Right lobe of liver (tissue), 6 donors: ENCODE data around the gene TRMT44. TPM values are rescaled to one million over a fixed set of nuclear protein-coding genes. Genes with fewer than 3 reads are reported as not detected.

Experiments
- ATAC-seq, 4 donors: fragments of 200-7000 bp; cut with Tn5 transposase; one replicate each; pipeline ENCODE4 v1.9.1; 2020; ENCODE audit warnings: mild to moderate bottlenecking in 4 of 4, moderate library complexity in 4 of 4
- DNase-seq, 3 donors: peaks; one replicate each; pipeline ENCODE4 v3.0.0-alpha.2; 2020
- H3K27ac ChIP-seq, 3 donors: fragments of 200-600 bp; one replicate each; pipeline ENCODE4 v1.8.0; 2022
- H3K27me3 ChIP-seq, 2 donors: fragments of 200-600 bp; one replicate each; pipeline ENCODE4 v1.8.0; 2022
- H3K36me3 ChIP-seq, 4 donors: fragments of 200-600 bp; sonication (generic) in 1 of 4; one replicate each; pipeline versions ENCODE4 v1.5.1 to v1.8.0; 2017 to 2022; ENCODE audit warnings: control low read depth in 1 of 4
- H3K4me1 ChIP-seq, 4 donors: fragments of 200-600 bp; sonication (generic) in 1 of 4; one replicate each; pipeline versions ENCODE4 v1.5.1 to v1.8.0; 2017 to 2022; ENCODE audit warnings: control low read depth in 1 of 4
- H3K4me3 ChIP-seq, 3 donors: fragments of 200-600 bp; one replicate each; pipeline ENCODE4 v1.8.0; 2022
- H3K9me3 ChIP-seq, 4 donors: fragments of 200-600 bp; sonication (generic) in 1 of 4; one replicate each; pipeline versions ENCODE4 v1.5.1 to v1.8.0; 2017 to 2022; ENCODE audit warnings: control low read depth in 1 of 4
- CTCF ChIP-seq, 4 donors: fragments of 200-600 bp in 3 of 4; fragments of 450-650 bp in 1 of 4; IDR thresholded peaks; one replicate each; pipeline versions ENCODE4 v1.5.1 to v1.8.0; 2016 to 2022; ENCODE audit warnings: antibody characterized with exemption in 4 of 4, mild to moderate bottlenecking in 2 of 4
- POLR2A ChIP-seq: fragments of 450-650 bp; IDR thresholded peaks from one replicate; pipeline ENCODE4 v1.6.1; 2017; ENCODE audit warnings: antibody characterized with exemption, mild to moderate bottlenecking
- WGBS: methylation state at CpG from one replicate; pipeline ENCODE4 v1.1.6; 2018; ENCODE audit warnings: low coverage, low lambda C conversion rate; ENCODE audit not compliant: insufficient coverage; ENCODE audit errors: missing lambda C conversion rate; 5-methylcytosine and 5-hydroxymethylcytosine counted together
- intact Hi-C, 2 donors: fragments of 100-400 bp; cut with DNase I; formaldehyde crosslinking; loops; one replicate each; pipeline versions ENCODE4 v1.11.2 to v1.14.1; 2022
- total RNA-seq, 6 experiments: library from RNA; depleted of rRNA in 2 of 6; stranded (reverse); fragments of >200 nt in 2 of 6; fragmentation: NEBNext Ultra II Directional in 3 of 6; extraction: Animal tissue kit (Norgen Biotek cat#: 25700) in 3 of 6; gene quantifications; one replicate each; pipeline versions ENCODE4 v1.1.0 to v1.2.4, GENCODE V29; 2016 to 2023
- donor health status: DM: no; HTN: yes; CAD: no.
- donor health status: DM: no; HTN: no; CAD: no.
- donor health status: DM: no; HTN: no; CAD: no.
- donor health status: DM: no; HTN: yes; CAD: no.
- donor health status: DM: no; HTN: yes; CAD: no.

Gene TRMT44
- total RNA-seq, 6 experiments from 2014 or later: 8.8 to 10.6 (median 9.6) TPM

GRCh38 chr4:8508740-8509139 is 68.2 kb downstream of the TRMT44 start:
- H3K27me3 ChIP-seq: no peaks in the 10 kb centered on the region
- H3K36me3 ChIP-seq: no peaks in the 10 kb centered on the region
- TF ChIP-seq POLR2A: no peak
- TF ChIP-seq CTCF (IDR thresholded peaks at IDR 0.05): no peak
- intact Hi-C loops: no loop called here
- no peaks in the 10 kb centered on the region for H3K9me3 ChIP-seq
- H3K4me1 ChIP-seq: no peaks in the 10 kb centered on the region
- DNase-seq: no peak
- 85% methylated on average over 9 of the region's 9 CpGs for WGBS
- no peak for ATAC-seq
- no peak overlapping the region for H3K27ac ChIP-seq
- H3K4me3 ChIP-seq: no peak overlapping the region

- no peaks in the 10 kb centered on the region for H3K9me3 ChIP-seq
- ATAC-seq (no peak), DNase-seq (no peak)
- no peaks in the 10 kb centered on the region for H3K27me3 ChIP-seq
- 90% methylated on average over 2 of the region's 24 CpGs for WGBS
- intact Hi-C loops: no loop called here
- no peak overlapping the region for H3K4me3 ChIP-seq
- TF ChIP-seq POLR2A: no peak
- TF ChIP-seq CTCF (IDR thresholded peaks at IDR 0.05): no peak
- H3K27ac ChIP-seq: no peak overlapping the region
- H3K36me3 ChIP-seq: no peaks in the 10 kb centered on the region
- no peaks in the 10 kb centered on the region for H3K4me1 ChIP-seq
Observed at GRCh38 chr4:8509311-8509950, 68.9 kb downstream of the TRMT44 start.

GRCh38 chr4:8510191-8510590 is 69.6 kb downstream of the TRMT44 start:
- DNase-seq (no peak), ATAC-seq (no peak)
- TF ChIP-seq POLR2A (no peak), CTCF (IDR thresholded peaks at IDR 0.05) (no peak)
- intact Hi-C loops: no loop called here
- H3K9me3 ChIP-seq: no peaks in the 10 kb centered on the region
- no peaks in the 10 kb centered on the region for H3K36me3 ChIP-seq
- H3K4me3 ChIP-seq: no peak overlapping the region
- H3K27me3 ChIP-seq: no peaks in the 10 kb centered on the region
- H3K27ac ChIP-seq: no peak overlapping the region
- H3K4me1 ChIP-seq: no peaks in the 10 kb centered on the region
- WGBS: 78% methylated on average over 6 of the region's 12 CpGs

GRCh38 chr4:8510611-8511285 is 70.2 kb downstream of the TRMT44 start:
- no peaks in the 10 kb centered on the region for H3K36me3 ChIP-seq
- no peak for TF ChIP-seq CTCF (IDR thresholded peaks at IDR 0.05)
- TF ChIP-seq POLR2A: no peak
- intact Hi-C loops: no loop called here
- H3K27me3 ChIP-seq: no peaks in the 10 kb centered on the region
- no peak for ATAC-seq
- H3K4me1 ChIP-seq: no peaks in the 10 kb centered on the region
- WGBS: 67% methylated on average over 6 of the region's 15 CpGs
- no peaks in the 10 kb centered on the region for H3K9me3 ChIP-seq
- no peak for DNase-seq
- no peak overlapping the region for H3K27ac ChIP-seq
- no peak overlapping the region for H3K4me3 ChIP-seq
